B cell (primary cell): Measurements from ENCODE around the gene ARSA. TPM values are rescaled to one million over a fixed set of nuclear protein-coding genes. Genes with fewer than 3 reads are reported as not detected.
A peak's percentile ranks its signal among the peaks of the same experiment; 100 is the strongest.

Experiments used
- ATAC-seq: fragments of 200-7000 bp; cut with Tn5 transposase; one replicate; pipeline ENCODE4 v1.10.0; 2021; ENCODE audit warnings: low read depth, mild to moderate bottlenecking, moderate number of reproducible peaks, moderate library complexity
- CTCF ChIA-PET: fragments of 350-600 bp; sonication (Branson Sonifier 250); formaldehyde crosslinking; loops from one replicate; lab custom pipeline; 2021; ENCODE audit warnings: antibody characterized with exemption, inconsistent platforms; lab: Charles Lee
- POLR2A ChIA-PET: fragments of 350-600 bp; sonication (Branson Sonifier 250); formaldehyde crosslinking; loops from one replicate; lab custom pipeline; 2021; ENCODE audit warnings: antibody characterized with exemption; lab: Charles Lee
- DNase-seq: peaks from one replicate; pipeline ENCODE4 v3.0.0; 2013
- H2AFZ ChIP-seq: 2 replicates; pipeline ENCODE4 v1.6.1; 2012; ENCODE audit warnings: mild to moderate bottlenecking, low read depth, low read length; ENCODE audit not compliant: insufficient read depth, poor library complexity, severe bottlenecking
- H3K27ac ChIP-seq, 2 donors: 1 replicate in 1 of 2; 2 replicates in 1 of 2; pipeline ENCODE4 v1.5.1; 2012 to 2013; ENCODE audit warnings: low read length in 2 of 2, mild to moderate bottlenecking in 2 of 2, moderate library complexity in 1 of 2
- H3K27me3 ChIP-seq, 4 experiments: fragments of 200-600 bp in 1 of 4; sonication (generic) in 1 of 4; replicated peaks in 1 of 4; 1 replicate in 2 of 4; 2 replicates in 2 of 4; pipeline versions ENCODE4 v1.6.1 to v1.7.0; 2013 to 2016; ENCODE audit warnings: low read length in 3 of 4, mild to moderate bottlenecking in 2 of 4, mixed read lengths in 1 of 4, moderate library complexity in 1 of 4; ENCODE audit not compliant: insufficient read depth in 4 of 4, control insufficient read depth in 3 of 4; ENCODE audit errors: control extremely low read depth in 1 of 4
- H3K36me3 ChIP-seq, 2 experiments: replicated peaks in 1 of 2; 1 replicate in 1 of 2; 2 replicates in 1 of 2; pipeline versions ENCODE4 v1.6.1 to v1.7.1; 2013; ENCODE audit warnings: low read length in 1 of 2; ENCODE audit not compliant: insufficient read depth in 2 of 2, control insufficient read depth in 1 of 2; ENCODE audit errors: control extremely low read depth in 1 of 2, extremely low read depth in 1 of 2
- H3K4me1 ChIP-seq, 2 donors: fragments of 200-600 bp in 1 of 2; sonication (generic) in 1 of 2; 1 replicate in 1 of 2; 2 replicates in 1 of 2; pipeline versions ENCODE4 v1.5.1 to v1.6.1; 2013 to 2017; ENCODE audit warnings: low read length in 2 of 2; ENCODE audit not compliant: control insufficient read depth in 2 of 2, insufficient read depth in 2 of 2
- H3K4me2 ChIP-seq: replicated peaks from 2 replicates; pipeline ENCODE3; 2012; ENCODE audit warnings: mild to moderate bottlenecking, low read depth, low read length; ENCODE audit not compliant: poor library complexity, severe bottlenecking
- H3K4me3 ChIP-seq, 5 experiments: fragments of 200-600 bp in 1 of 5; sonication (generic) in 1 of 5; 1 replicate in 3 of 5; 2 replicates in 2 of 5; pipeline versions ENCODE4 v1.5.1 to v1.7.0; 2011 to 2016; ENCODE audit warnings: low read length in 4 of 5, mild to moderate bottlenecking in 4 of 5, low read depth in 2 of 5, control low read depth in 1 of 5, moderate library complexity in 1 of 5; ENCODE audit not compliant: insufficient read depth in 1 of 5; ENCODE audit errors: control extremely low read depth in 1 of 5, extremely low read depth in 1 of 5
- H3K79me2 ChIP-seq: fragments of 200-600 bp; sonication (generic); one replicate; pipeline ENCODE4 v1.6.0; 2016; ENCODE audit warnings: low read length; ENCODE audit not compliant: control insufficient read depth, insufficient read depth
- H3K9ac ChIP-seq: fragments of 200-600 bp; sonication (generic); 2 replicates; pipeline ENCODE4 v1.6.1; 2017; ENCODE audit warnings: mild to moderate bottlenecking, low read length, moderate library complexity
- H3K9me3 ChIP-seq, 3 donors: one replicate each; pipeline versions ENCODE4 v1.6.1 to v1.7.1; 2013; ENCODE audit warnings: low read length in 2 of 3; ENCODE audit not compliant: control insufficient read depth in 2 of 3, insufficient read depth in 1 of 3; ENCODE audit errors: control extremely low read depth in 1 of 3
- H4K20me1 ChIP-seq: 2 replicates; pipeline ENCODE4 v1.6.0; 2012; ENCODE audit warnings: mild to moderate bottlenecking, low read length; ENCODE audit not compliant: insufficient read depth, control insufficient read depth, poor library complexity, severe bottlenecking
- H3K27ac Mint-ChIP-seq: one replicate; pipeline ENCODE4 v1.8.0; 2021; ENCODE audit warnings: mixed read lengths
- H3K27me3 Mint-ChIP-seq: one replicate; pipeline ENCODE4 v1.8.0; 2021; ENCODE audit warnings: mixed read lengths
- H3K4me1 Mint-ChIP-seq: one replicate; pipeline ENCODE4 v1.8.0; 2021; ENCODE audit warnings: mixed read lengths
- H3K4me3 Mint-ChIP-seq: one replicate; pipeline ENCODE4 v1.8.0; 2021; ENCODE audit warnings: mixed read lengths
- H3K9me3 Mint-ChIP-seq: one replicate; pipeline ENCODE4 v1.8.0; 2022; ENCODE audit warnings: mixed read lengths; ENCODE audit not compliant: insufficient read depth
- CTCF ChIP-seq: fragments of 200-600 bp; IDR thresholded peaks from one replicate; pipeline ENCODE4 v1.8.0; 2022; ENCODE audit warnings: antibody characterized with exemption, mild to moderate bottlenecking
- EZH2 ChIP-seq: IDR thresholded peaks from 2 replicates; pipeline ENCODE4 v1.6.1; 2012; ENCODE audit warnings: borderline replicate concordance, low read depth, mild to moderate bottlenecking, moderate library complexity, low read length; ENCODE audit not compliant: insufficient read depth, poor library complexity, severe bottlenecking
- WGBS: methylation state at CpG from one replicate; pipeline ENCODE4 v1.1.5; 2013; ENCODE audit warnings: missing lambda C conversion rate; ENCODE audit not compliant: insufficient coverage; 5-methylcytosine and 5-hydroxymethylcytosine counted together
- intact Hi-C: fragments of 100-400 bp; cut with micrococcal nuclease; formaldehyde crosslinking; loops from one replicate; pipeline ENCODE4 v1.10.0; 2022
- polyA plus RNA-seq: library from polyadenylated mRNA; depleted of rRNA; stranded (reverse); fragments of >200 nt; gene quantifications from 2 replicates; pipeline ENCODE4 v1.2.3, GENCODE V29; 2012
- total RNA-seq, 2 donors: library from RNA; stranded (reverse); fragments of 120-200 nt in 1 of 2; gene quantifications; 1 replicate in 1 of 2; 2 replicates in 1 of 2; pipeline versions ENCODE4 v1.2.3 to v1.2.4, GENCODE V29; 2013 to 2022

ARSA gene
- total and polyA plus RNA-seq, 2 donors (not counting 1 experiment from before 2014, with no cell fraction given) = 82.0 to 128 TPM

GRCh38 chr22:50603511-50604255, 24.3 kb downstream of the ARSA start:
- H3K27me3 Mint-ChIP-seq = peaks cover 35% of the 10 kb centered on the region
- no peak overlapping the region for H3K4me3 Mint-ChIP-seq
- H3K4me2 ChIP-seq = no peak overlapping the region
- no peak overlapping the region for H2AFZ ChIP-seq
- ChIA-PET POLR2A (no interaction called here), CTCF (no interaction called here)
- H3K4me1 Mint-ChIP-seq = peaks cover 12% of the 10 kb centered on the region
- H3K4me1 ChIP-seq = peaks cover 7 to 9% of the 10 kb centered on the region in 2 donors
- H3K27me3 ChIP-seq = peaks cover 0 to 73% (median 26%) of the 10 kb centered on the region in 4 experiments
- H3K9me3 ChIP-seq = peaks cover 0 to 10% (median 0%) of the 10 kb centered on the region in 3 donors
- no peaks in the 10 kb centered on the region for H3K79me2 ChIP-seq
- intact Hi-C loops = no loop called here
- no peaks in the 10 kb centered on the region for H4K20me1 ChIP-seq
- no peak overlapping the region for H3K27ac ChIP-seq
- TF ChIP-seq EZH2 (no peak), CTCF (no peak)
- no peak for DNase-seq
- no peak overlapping the region for H3K4me3 ChIP-seq
- no peaks in the 10 kb centered on the region for H3K36me3 ChIP-seq
- ATAC-seq = no peak
- 13% methylated on average over 69 of the region's 70 CpGs for WGBS
- H3K9ac ChIP-seq = no peak overlapping the region
- no peak overlapping the region for H3K27ac Mint-ChIP-seq
- no peaks in the 10 kb centered on the region for H3K9me3 Mint-ChIP-seq

DNA sequence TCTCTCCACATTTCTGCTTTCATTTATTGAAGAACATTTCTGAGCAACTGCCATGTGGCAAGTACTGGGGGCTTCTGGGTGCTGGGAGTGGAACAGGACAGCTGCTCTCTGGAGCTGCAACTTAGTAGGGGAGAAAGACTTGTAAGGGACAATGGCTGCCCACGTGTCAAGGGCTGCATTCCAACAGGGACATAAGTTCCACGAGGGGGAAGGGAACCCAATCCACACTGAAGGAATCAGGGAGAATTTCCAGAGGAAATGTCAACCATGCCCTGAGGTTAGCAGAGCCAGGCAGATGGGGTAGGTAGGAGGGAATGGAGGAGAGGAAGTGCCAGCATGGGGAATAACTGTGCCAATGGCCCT, 25.6 kb downstream of the ARSA start:
- CTCF ChIA-PET = interaction anchor here (0.6 kb wide), 1 partner anchor 75 kb away, joined by 4 read pairs; no protein-coding TSS in a partner anchor
- H3K4me1 Mint-ChIP-seq = peaks cover 12% of the 10 kb centered on the region
- Histone ChIP-seq H3K4me2 (no peak overlapping the region), H2AFZ (no peak overlapping the region), H3K27ac (no peak overlapping the region), H3K9ac (no peak overlapping the region), H4K20me1 (no peaks in the 10 kb centered on the region), H3K4me1 (peaks cover 7 to 9% of the 10 kb centered on the region in 2 donors), H3K4me3 (no peak overlapping the region), H3K9me3 (peaks cover 0 to 10% (median 0%) of the 10 kb centered on the region in 3 donors), H3K36me3 (no peaks in the 10 kb centered on the region), H3K27me3 (peaks cover 0 to 77% (median 29%) of the 10 kb centered on the region in 4 experiments), H3K79me2 (no peaks in the 10 kb centered on the region)
- no peaks in the 10 kb centered on the region for H3K9me3 Mint-ChIP-seq
- POLR2A ChIA-PET = no interaction called here
- no peak for ATAC-seq
- intact Hi-C loops = no loop called here
- H3K27ac Mint-ChIP-seq = no peak overlapping the region
- peaks cover 34% of the 10 kb centered on the region for H3K27me3 Mint-ChIP-seq
- TF ChIP-seq EZH2 (no peak), CTCF (no peak)
- DNase-seq = no peak
- H3K4me3 Mint-ChIP-seq = peak overlapping the region; percentile 81
- WGBS = 42% methylated on average over 2 of the region's 2 CpGs
